ENCODE measurements around the gene APMAP.
"Not testable (repeated sequence)": the region's sequence is repeated elsewhere in the genome, so short reads cannot be mapped to it uniquely, and the experiment has no call there.

GRCh38 chr20:24920706-24921105 is 71.8 kb downstream of the APMAP start:
- TF ChIP-seq POLR2AphosphoS5, CTCF (IDR thresholded peaks at IDR 0.05): not testable (repeated sequence)

All from prostate gland (tissue), 2 donors.